GM23248 (cell line): Measurements from ENCODE around the gene RAB6D.
"Not testable (repeated sequence)": the region's sequence is repeated elsewhere in the genome, so short reads cannot be mapped to it uniquely, and the experiment has no call there.

ENCODE experiments used
- EZH2 ChIP-seq: fragments of 200-600 bp; sonication (generic); IDR thresholded peaks from 2 replicates; pipeline ENCODE4 v1.6.1; 2018; ENCODE audit warnings: antibody characterized with exemption, mild to moderate bottlenecking; ENCODE audit not compliant: insufficient read depth, poor library complexity, severe bottlenecking
- EZH2phosphoT487 ChIP-seq: fragments of 200-600 bp; sonication (generic); IDR thresholded peaks from 2 replicates; pipeline ENCODE4 v1.6.1; 2018; ENCODE audit warnings: antibody characterized with exemption, moderate library complexity, mild to moderate bottlenecking, low read depth; ENCODE audit not compliant: insufficient read depth

DNA sequence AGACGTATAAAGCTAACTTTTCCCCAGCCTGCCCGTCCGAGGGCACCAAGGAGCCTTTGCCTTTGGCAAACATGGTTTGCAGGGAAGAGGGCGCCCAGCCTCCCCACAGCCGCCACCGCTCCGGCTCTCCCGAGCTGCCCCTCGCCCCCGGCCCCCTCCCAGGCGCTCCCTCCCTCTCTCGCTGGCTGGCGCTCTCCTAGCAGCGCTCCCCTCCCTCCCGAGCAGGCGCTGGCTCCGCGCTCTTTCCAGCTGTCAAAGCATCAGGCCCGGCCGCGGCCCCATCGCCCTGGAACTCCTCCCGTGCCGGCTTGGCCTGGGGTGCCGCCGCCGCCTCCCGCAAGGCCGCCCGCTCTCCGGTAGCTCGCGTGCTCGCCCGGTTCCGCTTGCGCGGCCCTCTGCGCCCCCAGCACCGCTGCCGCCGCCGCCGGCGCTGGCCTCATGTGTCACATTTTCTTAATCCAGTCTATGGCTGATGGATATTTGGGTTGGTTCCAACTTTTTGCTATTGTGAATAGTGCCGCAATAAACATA lies 10.7 kb downstream of the RAB6D start:
- TF ChIP-seq EZH2, EZH2phosphoT487: not testable (repeated sequence)
